Suppressor macrophage treated with lipopolysaccharide for 4 hours (primary cell): ENCODE measurements around the gene DHH.
A peak's percentile ranks its signal among the peaks of the same experiment; 100 is the strongest.

Experiments used
- DNase-seq: peaks from one replicate; pipeline ENCODE4 v3.0.0-alpha.2; 2020

The DHH gene

GRCh38 chr12:49108958-49109404, 14.4 kb upstream of the DHH start:
- peak; percentile 75 for DNase-seq

- DNase-seq = peak; percentile 64
Observed at GRCh38 chr12:49105504-49106084, 11.0 kb upstream of the DHH start.

- no peak for DNase-seq
Observed at GRCh38 chr12:49104822-49105221, 10.2 kb upstream of the DHH start.

- DNase-seq = no peak
Observed at GRCh38 chr12:49100380-49100779, 5.8 kb upstream of the DHH start.

- no peak for DNase-seq
Observed at GRCh38 chr12:49098703-49099102, 4.1 kb upstream of the DHH start.

- DNase-seq = peak; percentile 59
Observed at GRCh38 chr12:49098035-49098451, 3.4 kb upstream of the DHH start.

- no peak for DNase-seq
Observed at GRCh38 chr12:49097381-49097780, 2.8 kb upstream of the DHH start.

GRCh38 chr12:49094975-49095365, 369 bp upstream of the DHH start:
- no peak for DNase-seq

GRCh38 chr12:49093792-49094159, 825 bp downstream of the DHH start:
- no peak for DNase-seq

- no peak for DNase-seq
Observed at GRCh38 chr12:49092816-49093406, 1.7 kb downstream of the DHH start.

- peak; percentile 15 for DNase-seq
Observed at GRCh38 chr12:49092086-49092815, 2.4 kb downstream of the DHH start.

GRCh38 chr12:49091836-49092085, 2.8 kb downstream of the DHH start:
- no peak for DNase-seq

- no peak for DNase-seq
Observed at GRCh38 chr12:49091056-49091835, 3.4 kb downstream of the DHH start.

- peak; percentile 58 for DNase-seq
Observed at GRCh38 chr12:49089821-49090773, 4.5 kb downstream of the DHH start.

- DNase-seq = no peak
Observed at GRCh38 chr12:49088932-49089330, 5.7 kb downstream of the DHH start.

GRCh38 chr12:49088150-49088931, 6.3 kb downstream of the DHH start:
- DNase-seq = peak; percentile 86

GRCh38 chr12:49086116-49086515, 8.5 kb downstream of the DHH start:
- no peak for DNase-seq

- DNase-seq = no peak
Observed at GRCh38 chr12:49084438-49084837, 10.2 kb downstream of the DHH start.

GRCh38 chr12:49079793-49080192, 14.8 kb downstream of the DHH start:
- no peak for DNase-seq

- DNase-seq = no peak
Observed at GRCh38 chr12:49070971-49071370, 23.6 kb downstream of the DHH start.

- peak; percentile 100 for DNase-seq
Observed at GRCh38 chr12:49069507-49070346, 24.9 kb downstream of the DHH start, which contains the start of gene RHEBL1. Gene RHEBL1 (minus strand): TSS chr12:49069979. CDS start chr12:49069785, 194 bp downstream.
